ENCODE measurements around the gene EIF5A. TPM values are rescaled to one million over a fixed set of nuclear protein-coding genes. Genes with fewer than 3 reads are reported as not detected.

EIF5A gene
- total and polyA plus RNA-seq, 2 of the 8 experiments (the other 6 are each of a cell fraction or from before 2014, with no cell fraction given): 717 to 1,172 TPM

DNA sequence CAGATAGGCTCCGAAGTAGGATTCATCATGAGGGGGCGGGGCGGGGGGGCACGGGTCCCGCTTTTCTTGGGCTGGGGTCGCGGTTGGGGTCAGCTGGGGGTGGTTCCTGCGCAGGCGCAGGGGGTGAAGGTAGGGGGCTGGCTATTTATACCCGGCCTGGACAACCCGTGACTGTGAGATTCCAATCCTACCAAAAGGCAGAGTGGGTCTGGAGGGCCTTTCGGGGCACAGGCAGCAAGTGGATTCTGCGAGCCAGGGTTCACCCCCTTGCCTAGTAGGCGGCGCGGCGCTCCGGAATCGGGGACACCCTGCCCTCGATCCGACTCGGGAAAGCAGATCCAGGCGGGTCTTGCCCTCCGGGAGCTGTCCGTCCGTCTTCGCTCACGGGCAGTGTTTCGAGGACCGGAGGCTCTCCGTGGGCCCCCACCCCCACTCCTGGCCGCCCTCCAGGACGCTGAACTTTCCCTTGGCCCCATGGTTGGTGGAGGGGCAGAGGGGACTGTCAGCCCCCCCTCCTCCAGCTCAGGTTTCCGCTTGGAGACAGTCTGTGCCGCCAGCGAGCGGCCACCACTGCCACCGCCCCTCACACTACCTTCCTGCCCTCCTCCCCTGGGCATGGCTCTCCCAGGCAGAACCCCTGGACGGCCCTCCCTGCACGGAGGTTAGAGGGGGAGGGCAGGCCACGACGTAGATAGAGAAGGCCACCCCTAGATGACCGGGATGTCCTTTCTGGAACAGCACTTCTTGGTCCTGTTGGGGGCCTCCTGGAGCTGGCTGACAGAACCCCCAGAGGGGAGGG is 25.3 kb upstream of the EIF5A start (continued):
- TF ChIP-seq, protein P1, sequence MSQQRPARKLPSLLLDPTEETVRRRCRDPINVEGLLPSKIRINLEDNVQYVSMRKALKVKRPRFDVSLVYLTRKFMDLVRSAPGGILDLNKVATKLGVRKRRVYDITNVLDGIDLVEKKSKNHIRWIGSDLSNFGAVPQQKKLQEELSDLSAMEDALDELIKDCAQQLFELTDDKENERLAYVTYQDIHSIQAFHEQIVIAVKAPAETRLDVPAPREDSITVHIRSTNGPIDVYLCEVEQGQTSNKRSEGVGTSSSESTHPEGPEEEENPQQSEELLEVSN (IDR thresholded peaks at IDR 0.05): 0 out of 2 replicates have a peak, but pooled peaks have one; percentile 8
- TF ChIP-seq YY1 (IDR thresholded peaks at IDR 0.05; ENCODE audit: low read depth, low read length) (no peak), TCF12 (IDR thresholded peaks at IDR 0.05; ENCODE audit: low read depth, low read length) (no peak), NRF1 (IDR thresholded peaks at IDR 0.05; ENCODE audit: low read depth, low read length) (peak; percentile 53), SIX5 (IDR thresholded peaks at IDR 0.05; ENCODE audit: low read depth, low read length) (no peak), RBBP5 (IDR thresholded peaks at IDR 0.05; ENCODE audit: borderline replicate concordance, low read depth, low read length) (0 out of 2 replicates have a peak, but pooled peaks have one; percentile 37), EGR1 (IDR thresholded peaks at IDR 0.05; ENCODE audit: borderline replicate concordance, low read depth, low read length) (no peak)

Measured in H1 (cell line).